ENCODE results near the gene SMIM30.
"Not testable (repeated sequence)": the region's sequence is repeated elsewhere in the genome, so short reads cannot be mapped to it uniquely, and the experiment has no call there.

Gene SMIM30

GRCh38 chr7:113118074-113118959 is at the start of gene SMIM30:
Gene SMIM30 (minus strand): TSS chr7:113118554. CDS start chr7:113117578, 976 bp downstream.
- Histone ChIP-seq H3K79me2 (ENCODE audit: low read length) (0 out of 2 replicates have a peak, but pooled peaks cover 4% of the 10 kb centered on the region), H3K9ac (ENCODE audit: low read length) (peak within 1 kb of the TSS; percentile 34; the same call in 1 of the 2 replicates), H3K9me2 (replicated peaks; ENCODE audit: insufficient read depth, low read length) (no peaks in the 10 kb centered on the region), H3K4me2 (ENCODE audit: low read depth, low read length) (peak within 1 kb of the TSS; percentile 83), H3K27ac (ENCODE audit: low read length) (peak within 1 kb of the TSS; percentile 14; the same call in 1 of the 2 replicates), H3K4me3 (ENCODE audit: low read length) (peak within 1 kb of the TSS; percentile 70), H3K4me1 (ENCODE audit: low read length) (peaks cover 18% of the 10 kb centered on the region), H2AFZ (ENCODE audit: low read length) (peak within 1 kb of the TSS; percentile 88), H3F3A (ENCODE audit: insufficient read depth, low read length) (peaks cover 2% of the 10 kb centered on the region; the same call in 1 of the 2 replicates), H4K20me1 (ENCODE audit: insufficient read depth, low read length) (no peaks in the 10 kb centered on the region), H3K36me3 (replicated peaks; ENCODE audit: insufficient read depth, low read length) (no peaks in the 10 kb centered on the region), H3K9me3 (replicated peaks; ENCODE audit: insufficient read depth, low read length) (no peaks in the 10 kb centered on the region), H3K27me3 (replicated peaks; ENCODE audit: insufficient read depth, low read length) (no peaks in the 10 kb centered on the region)
- no peak for TF ChIP-seq CTCF (IDR thresholded peaks at IDR 0.05; ENCODE audit: low read length)
- TF ChIP-seq EZH2phosphoT487 (IDR thresholded peaks at IDR 0.05; ENCODE audit: low read length): no peak
- no peak for TF ChIP-seq EZH2 (optimal IDR thresholded peaks at IDR 0.05; ENCODE audit: low read depth, low read length)
- peak; percentile 94 for DNase-seq

GRCh38 chr7:113166176-113166575 is 47.8 kb upstream of the SMIM30 start:
- H3K4me2 ChIP-seq (ENCODE audit: low read depth, low read length); H3K79me2 ChIP-seq (ENCODE audit: low read length); H3K36me3 ChIP-seq (replicated peaks; ENCODE audit: insufficient read depth, low read length); H3K9me3 ChIP-seq (replicated peaks; ENCODE audit: insufficient read depth, low read length); H3K4me1 ChIP-seq (ENCODE audit: low read length); H3K9me2 ChIP-seq (replicated peaks; ENCODE audit: insufficient read depth, low read length); DNase-seq; H3K4me3 ChIP-seq (ENCODE audit: low read length); H3K27ac ChIP-seq (ENCODE audit: low read length); H4K20me1 ChIP-seq (ENCODE audit: insufficient read depth, low read length); H2AFZ ChIP-seq (ENCODE audit: low read length); H3K27me3 ChIP-seq (replicated peaks; ENCODE audit: insufficient read depth, low read length); H3F3A ChIP-seq (ENCODE audit: insufficient read depth, low read length); H3K9ac ChIP-seq (ENCODE audit: low read length): not testable (repeated sequence)

- H4K20me1 ChIP-seq (ENCODE audit: insufficient read depth, low read length): no peaks in the 10 kb centered on the region
- H3K4me3 ChIP-seq (ENCODE audit: low read length): no peak overlapping the region
- TF ChIP-seq CTCF (IDR thresholded peaks at IDR 0.05; ENCODE audit: low read length) (no peak), EZH2phosphoT487 (IDR thresholded peaks at IDR 0.05; ENCODE audit: low read length) (no peak), EZH2 (optimal IDR thresholded peaks at IDR 0.05; ENCODE audit: low read depth, low read length) (no peak)
- no peaks in the 10 kb centered on the region for H3K9me3 ChIP-seq (replicated peaks; ENCODE audit: insufficient read depth, low read length)
- H2AFZ ChIP-seq (ENCODE audit: low read length): no peak overlapping the region
- H3K36me3 ChIP-seq (replicated peaks; ENCODE audit: insufficient read depth, low read length): no peaks in the 10 kb centered on the region
- H3K79me2 ChIP-seq (ENCODE audit: low read length): no peaks in the 10 kb centered on the region
- H3K9ac ChIP-seq (ENCODE audit: low read length): no peak overlapping the region
- H3K4me1 ChIP-seq (ENCODE audit: low read length): no peaks in the 10 kb centered on the region
- H3F3A ChIP-seq (ENCODE audit: insufficient read depth, low read length): no peaks in the 10 kb centered on the region
- no peak overlapping the region for H3K4me2 ChIP-seq (ENCODE audit: low read depth, low read length)
- no peaks in the 10 kb centered on the region for H3K27me3 ChIP-seq (replicated peaks; ENCODE audit: insufficient read depth, low read length)
- DNase-seq: no peak
- H3K9me2 ChIP-seq (replicated peaks; ENCODE audit: insufficient read depth, low read length): no peaks in the 10 kb centered on the region
- H3K27ac ChIP-seq (ENCODE audit: low read length): no peak overlapping the region
These were observed 42.7 kb upstream of the SMIM30 start for GRCh38 chr7:113161050-113161449.
